RWPE1 (cell line): ENCODE measurements around the gene UST.
"Not testable (repeated sequence)": the region's sequence is repeated elsewhere in the genome, so short reads cannot be mapped to it uniquely, and the experiment has no call there.

ENCODE experiments used
- CTCF ChIA-PET: fragments of 350-600 bp; sonication (Branson Sonifier 250); formaldehyde crosslinking; extraction: SDS; loops from one replicate; lab custom pipeline; 2021; lab: Yijun Ruan, JAX
- POLR2A ChIA-PET: fragments of 400-600 bp; formaldehyde crosslinking; extraction: SDS; loops from one replicate; lab custom pipeline; 2020; ENCODE audit warnings: antibody characterized with exemption; ENCODE audit not compliant: low non-redundant PET; lab: Yijun Ruan, JAX
- DNase-seq: peaks from one replicate; pipeline ENCODE4 v3.0.0; 2012; ENCODE audit warnings: low spot score
- H3K27ac ChIP-seq: fragments of 450-650 bp; 2 replicates; pipeline ENCODE4 v1.5.1; 2017
- CTCF ChIP-seq: fragments of 450-650 bp; conservative IDR thresholded peaks from 2 replicates; pipeline ENCODE4 v1.5.1; 2017; ENCODE audit warnings: low read depth, mild to moderate bottlenecking

The UST gene

GRCh38 chr6:148842296-148843019 lies 95.6 kb downstream of the UST start:
- TF ChIP-seq CTCF: no peak
- no peak for DNase-seq
- POLR2A ChIA-PET: no interaction called here
- H3K27ac ChIP-seq: no peak overlapping the region
- CTCF ChIA-PET: interaction anchor here (0.6 kb wide), 2 partner anchors 104 to 168 kb away, joined by 3 read pairs; no protein-coding TSS in a partner anchor

GRCh38 chr6:148845464-148845863 lies 98.6 kb downstream of the UST start:
- DNase-seq: no peak
- CTCF ChIA-PET: no interaction called here
- POLR2A ChIA-PET: no interaction called here

GRCh38 chr6:148846778-148847761 lies 100.2 kb downstream of the UST start:
- ChIA-PET CTCF (interaction anchor here (0.6 kb wide), 1 partner anchor 93 kb away, joined by 3 read pairs; no protein-coding TSS in a partner anchor), POLR2A (interaction anchor here (0.6 kb wide), 1 partner anchor 52 kb away, joined by 6 read pairs; no protein-coding TSS in a partner anchor)
- H3K27ac ChIP-seq: no peak overlapping the region
- no peak for DNase-seq
- TF ChIP-seq CTCF: no peak

More at GRCh38 chr6:148845464-148845863, 98.6 kb downstream of the UST start:
- TF ChIP-seq CTCF: no peak
- H3K27ac ChIP-seq: no peak overlapping the region

GRCh38 chr6:148848915-148849314 lies 102.1 kb downstream of the UST start:
- TF ChIP-seq CTCF: no peak
- no peak overlapping the region for H3K27ac ChIP-seq
- no peak for DNase-seq
- CTCF ChIA-PET: interaction anchor here (0.6 kb wide), 1 partner anchor 147 kb away, joined by 3 read pairs; no protein-coding TSS in a partner anchor
- POLR2A ChIA-PET: no interaction called here

- DNase-seq, POLR2A ChIA-PET, CTCF ChIA-PET, H3K27ac ChIP-seq: not testable (repeated sequence)
Measured at GRCh38 chr6:148849449-148849848, 102.6 kb downstream of the UST start.

- DNase-seq: no peak
- ChIA-PET POLR2A (no interaction called here), CTCF (no interaction called here)
- H3K27ac ChIP-seq: no peak overlapping the region
- TF ChIP-seq CTCF: no peak
Measured at GRCh38 chr6:148850964-148851363, 104.1 kb downstream of the UST start.
